ENCODE data around the gene LPCAT1. TPM values are rescaled to one million over a fixed set of nuclear protein-coding genes. Genes with fewer than 3 reads are reported as not detected.

The LPCAT1 gene
- total and polyA plus RNA-seq, 2 experiments from 2014 or later: 44.1 to 56.0 TPM

DNA sequence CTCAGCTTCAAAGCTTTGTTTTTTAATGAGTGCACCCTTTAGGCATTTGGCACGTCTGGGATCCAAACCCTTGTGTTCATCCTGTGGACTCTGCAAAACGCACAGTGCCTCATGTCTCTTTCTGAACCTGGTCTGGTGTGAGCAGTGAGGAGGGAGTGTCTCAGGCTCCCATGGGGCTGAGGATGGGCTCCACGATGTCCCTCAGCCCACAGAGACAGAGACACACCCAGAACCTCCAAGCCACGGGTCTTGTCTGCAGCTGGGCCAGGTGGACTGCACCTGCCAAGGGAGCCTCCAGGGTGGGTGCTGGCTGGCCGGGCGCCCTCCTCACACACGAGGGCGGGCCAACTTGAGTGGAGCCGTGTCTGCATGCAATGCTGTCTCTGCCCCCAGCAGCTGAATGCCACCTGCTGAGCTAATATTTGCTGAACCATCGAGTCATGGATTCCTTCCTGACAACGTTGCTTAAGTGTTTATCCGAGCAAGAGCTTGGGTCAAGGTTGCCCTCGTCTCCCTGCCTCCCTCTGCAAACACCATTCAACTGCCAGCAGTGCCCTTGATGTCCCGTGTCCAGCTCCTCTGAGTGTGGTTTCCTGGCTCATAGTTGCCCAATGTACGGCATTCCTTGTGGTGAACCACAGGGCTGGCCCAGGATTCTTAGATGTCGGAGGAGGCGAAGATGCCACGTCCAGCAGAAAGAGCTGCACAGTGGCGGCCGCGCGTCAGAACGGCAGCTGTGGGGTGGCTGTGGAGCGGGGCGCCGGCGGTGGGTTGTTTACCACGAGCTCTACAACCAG is 31.4 kb upstream of the LPCAT1 start:
- DNase-seq (ENCODE audit: low spot score): no peak
- Histone ChIP-seq H3K4me1 (ENCODE audit: insufficient read depth) (no peaks in the 10 kb centered on the region), H2AFZ (no peak overlapping the region), H3K36me3 (replicated peaks; ENCODE audit: insufficient read depth, low read depth) (no peaks in the 10 kb centered on the region), H3K4me3 (no peak overlapping the region), H3K27ac (no peak overlapping the region), H3K9me3 (ENCODE audit: low read depth) (no peaks in the 10 kb centered on the region), H3K4me2 (no peak overlapping the region), H3K79me2 (no peaks in the 10 kb centered on the region), H3K9me2 (replicated peaks; ENCODE audit: insufficient read depth) (no peaks in the 10 kb centered on the region), H4K20me1 (ENCODE audit: insufficient read depth, poor library complexity, severe bottlenecking) (no peaks in the 10 kb centered on the region), H3K27me3 (no peaks in the 10 kb centered on the region)
- TF ChIP-seq EZH2phosphoT487 (IDR thresholded peaks at IDR 0.05; ENCODE audit: low read depth, severe bottlenecking, unreplicated experiment) (no peak), EZH2 (IDR thresholded peaks at IDR 0.05; ENCODE audit: borderline replicate concordance) (no peak)
- TF ChIP-seq, protein P1, sequence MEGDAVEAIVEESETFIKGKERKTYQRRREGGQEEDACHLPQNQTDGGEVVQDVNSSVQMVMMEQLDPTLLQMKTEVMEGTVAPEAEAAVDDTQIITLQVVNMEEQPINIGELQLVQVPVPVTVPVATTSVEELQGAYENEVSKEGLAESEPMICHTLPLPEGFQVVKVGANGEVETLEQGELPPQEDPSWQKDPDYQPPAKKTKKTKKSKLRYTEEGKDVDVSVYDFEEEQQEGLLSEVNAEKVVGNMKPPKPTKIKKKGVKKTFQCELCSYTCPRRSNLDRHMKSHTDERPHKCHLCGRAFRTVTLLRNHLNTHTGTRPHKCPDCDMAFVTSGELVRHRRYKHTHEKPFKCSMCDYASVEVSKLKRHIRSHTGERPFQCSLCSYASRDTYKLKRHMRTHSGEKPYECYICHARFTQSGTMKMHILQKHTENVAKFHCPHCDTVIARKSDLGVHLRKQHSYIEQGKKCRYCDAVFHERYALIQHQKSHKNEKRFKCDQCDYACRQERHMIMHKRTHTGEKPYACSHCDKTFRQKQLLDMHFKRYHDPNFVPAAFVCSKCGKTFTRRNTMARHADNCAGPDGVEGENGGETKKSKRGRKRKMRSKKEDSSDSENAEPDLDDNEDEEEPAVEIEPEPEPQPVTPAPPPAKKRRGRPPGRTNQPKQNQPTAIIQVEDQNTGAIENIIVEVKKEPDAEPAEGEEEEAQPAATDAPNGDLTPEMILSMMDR (IDR thresholded peaks at IDR 0.05; ENCODE audit: poor library complexity): no peak
- WGBS (ENCODE audit: low lambda C conversion rate, missing lambda C conversion rate): 80% methylated on average over 28 of the region's 28 CpGs

DNA sequence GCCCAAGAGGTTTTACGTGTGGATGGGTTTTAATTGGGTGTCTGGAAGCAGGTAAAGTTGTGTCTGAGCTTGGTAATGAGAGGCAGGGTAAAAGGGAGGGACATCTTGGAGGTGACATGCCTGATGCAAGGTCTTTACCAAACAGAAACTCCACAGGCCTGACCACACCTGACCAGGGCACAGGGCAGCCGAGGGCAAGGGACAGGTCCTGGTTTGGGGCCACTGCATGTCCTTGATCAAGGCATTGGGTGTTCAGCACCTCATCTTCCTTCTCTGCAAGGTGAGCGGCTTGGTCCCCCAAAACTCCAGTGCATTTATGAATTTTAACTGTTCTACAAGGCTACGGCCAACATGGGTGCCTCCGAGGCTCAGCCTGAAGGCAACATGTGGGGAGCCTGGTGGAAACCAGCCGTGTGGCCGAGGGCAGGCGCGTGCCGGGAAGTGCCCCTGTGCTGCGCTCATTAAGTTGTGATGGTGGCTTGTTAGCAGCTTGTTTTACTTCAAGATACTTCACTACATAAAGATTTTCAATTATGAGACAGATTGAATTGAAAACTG is 30.7 kb upstream of the LPCAT1 start:
- no peaks in the 10 kb centered on the region for H3K9me3 ChIP-seq (ENCODE audit: low read depth)
- H3K9me2 ChIP-seq (replicated peaks; ENCODE audit: insufficient read depth): no peaks in the 10 kb centered on the region
- WGBS (ENCODE audit: low lambda C conversion rate, missing lambda C conversion rate): 89% methylated on average over 11 of the region's 11 CpGs
- no peaks in the 10 kb centered on the region for H4K20me1 ChIP-seq (ENCODE audit: insufficient read depth, poor library complexity, severe bottlenecking)
- H3K4me1 ChIP-seq (ENCODE audit: insufficient read depth): no peaks in the 10 kb centered on the region
- no peak for DNase-seq (ENCODE audit: low spot score)
- H3K4me3 ChIP-seq: no peak overlapping the region
- H3K79me2 ChIP-seq: no peaks in the 10 kb centered on the region
- no peak overlapping the region for H2AFZ ChIP-seq
- H3K36me3 ChIP-seq (replicated peaks; ENCODE audit: insufficient read depth, low read depth): no peaks in the 10 kb centered on the region
- no peak overlapping the region for H3K4me2 ChIP-seq
- TF ChIP-seq, protein P1 (IDR thresholded peaks at IDR 0.05; ENCODE audit: poor library complexity): no peak
- TF ChIP-seq EZH2phosphoT487 (IDR thresholded peaks at IDR 0.05; ENCODE audit: low read depth, severe bottlenecking, unreplicated experiment): no peak
- no peak for TF ChIP-seq EZH2 (IDR thresholded peaks at IDR 0.05; ENCODE audit: borderline replicate concordance)
- H3K27me3 ChIP-seq: no peaks in the 10 kb centered on the region
- H3K27ac ChIP-seq: no peak overlapping the region

DNA sequence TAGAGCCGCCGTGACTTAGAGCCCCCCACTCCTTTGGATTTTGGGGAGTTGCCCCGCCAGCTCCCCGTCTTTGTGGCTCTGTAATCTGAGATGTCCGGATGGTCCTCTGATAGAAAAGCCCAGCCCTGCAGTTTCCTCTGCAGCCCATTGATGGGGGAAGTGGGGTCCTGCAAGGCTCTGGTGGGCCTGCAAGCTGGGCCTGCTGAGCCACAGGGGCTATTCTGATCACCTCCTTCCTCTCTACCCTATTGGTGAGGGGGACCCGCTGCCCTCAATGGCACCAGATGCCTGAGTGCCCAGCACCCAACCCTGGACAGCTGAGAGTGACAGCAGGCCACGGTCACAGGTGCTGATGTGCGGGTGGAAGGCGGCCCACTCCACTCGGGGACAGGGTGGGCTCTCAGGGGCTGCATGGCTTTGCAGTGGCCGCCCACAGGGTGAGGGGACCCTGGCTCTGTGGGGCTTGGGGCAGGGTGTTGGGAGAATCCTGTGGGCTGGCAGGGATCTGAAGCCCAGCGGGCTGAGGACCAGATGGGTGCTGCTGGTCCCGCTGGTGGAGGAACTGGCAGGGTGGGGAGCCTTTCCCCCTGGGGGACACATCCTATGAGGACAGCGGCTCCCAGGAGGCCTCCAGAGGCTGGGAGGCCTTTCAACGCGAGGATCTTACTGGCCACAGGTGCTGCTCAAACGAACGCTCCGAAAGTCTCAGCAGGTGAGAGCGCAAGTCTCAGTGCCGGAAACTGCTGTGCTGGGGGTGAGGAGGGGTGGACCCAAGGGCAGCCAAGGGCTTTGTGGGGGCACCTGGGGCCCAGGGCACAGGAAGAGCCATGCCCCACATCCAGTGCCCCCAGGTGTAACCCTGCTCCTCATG is 30.0 kb upstream of the LPCAT1 start:
- DNase-seq (ENCODE audit: low spot score): no peak
- WGBS (ENCODE audit: low lambda C conversion rate, missing lambda C conversion rate): 89% methylated on average over 21 of the region's 21 CpGs
- Histone ChIP-seq H3K4me2 (no peak overlapping the region), H2AFZ (no peak overlapping the region), H4K20me1 (ENCODE audit: insufficient read depth, poor library complexity, severe bottlenecking) (no peaks in the 10 kb centered on the region), H3K27ac (no peak overlapping the region), H3K36me3 (replicated peaks; ENCODE audit: insufficient read depth, low read depth) (no peaks in the 10 kb centered on the region), H3K9me2 (replicated peaks; ENCODE audit: insufficient read depth) (no peaks in the 10 kb centered on the region), H3K4me3 (no peak overlapping the region), H3K27me3 (no peaks in the 10 kb centered on the region), H3K4me1 (ENCODE audit: insufficient read depth) (no peaks in the 10 kb centered on the region), H3K9me3 (ENCODE audit: low read depth) (no peaks in the 10 kb centered on the region), H3K79me2 (no peaks in the 10 kb centered on the region)
- TF ChIP-seq EZH2 (IDR thresholded peaks at IDR 0.05; ENCODE audit: borderline replicate concordance) (no peak), EZH2phosphoT487 (IDR thresholded peaks at IDR 0.05; ENCODE audit: low read depth, severe bottlenecking, unreplicated experiment) (no peak)
- TF ChIP-seq, protein P1 (IDR thresholded peaks at IDR 0.05; ENCODE audit: poor library complexity): no peak
